Measurements from ENCODE around the gene EFNA2.

EFNA2 gene

DNA sequence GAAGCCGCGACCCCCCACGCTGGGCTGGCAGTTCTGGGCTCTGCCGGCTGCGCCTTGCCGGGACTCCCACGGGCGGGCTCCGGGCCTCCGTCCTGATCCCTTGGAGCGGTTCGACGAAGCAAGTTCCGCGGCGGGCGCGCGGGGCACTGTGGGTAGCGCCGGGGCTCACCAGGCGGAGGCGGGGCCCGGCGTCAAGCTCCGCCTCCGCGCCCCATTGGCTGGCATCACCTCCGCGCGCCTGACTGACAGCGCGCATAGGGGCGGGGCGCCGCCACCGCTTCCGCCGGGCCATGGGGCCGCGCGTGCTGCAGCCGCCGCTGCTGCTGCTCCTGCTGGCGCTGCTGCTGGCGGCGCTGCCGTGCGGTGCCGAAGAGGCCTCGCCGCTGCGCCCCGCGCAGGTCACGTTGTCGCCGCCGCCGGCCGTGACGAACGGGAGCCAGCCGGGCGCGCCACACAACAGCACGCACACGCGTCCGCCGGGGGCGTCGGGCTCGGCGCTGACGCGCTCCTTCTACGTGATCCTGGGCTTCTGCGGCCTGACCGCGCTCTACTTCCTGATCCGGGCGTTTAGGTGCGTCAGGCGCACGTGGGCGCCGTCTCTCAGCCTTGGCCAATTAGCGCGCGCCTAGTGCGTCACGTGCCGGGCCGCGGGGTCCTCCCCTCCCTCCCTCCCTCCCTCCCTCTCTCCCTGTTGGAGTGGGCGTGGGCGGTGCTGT lies 10.3 kb upstream of the EFNA2 start, which contains the start of gene FAM174C:
Gene FAM174C, plus strand, starts transcription at position 271 of the 716 bp plus-strand sequence. Its CDS starts 20 bp downstream, at position 291.
- DNase-seq (ENCODE audit: extremely low spot score), result peak; percentile 94
- ChIA-PET CTCF (interaction anchor here (1.0 to 1.5 kb wide), 2 partner anchors 9 to 31 kb away, joined by 8 to 14 read pairs; no protein-coding TSS in a partner anchor), POLR2A (interaction anchor here (1.0 kb wide), 2 partner anchors 9 to 22 kb away, joined by 4 read pairs; no protein-coding TSS in a partner anchor)
- TF ChIP-seq, protein P1, sequence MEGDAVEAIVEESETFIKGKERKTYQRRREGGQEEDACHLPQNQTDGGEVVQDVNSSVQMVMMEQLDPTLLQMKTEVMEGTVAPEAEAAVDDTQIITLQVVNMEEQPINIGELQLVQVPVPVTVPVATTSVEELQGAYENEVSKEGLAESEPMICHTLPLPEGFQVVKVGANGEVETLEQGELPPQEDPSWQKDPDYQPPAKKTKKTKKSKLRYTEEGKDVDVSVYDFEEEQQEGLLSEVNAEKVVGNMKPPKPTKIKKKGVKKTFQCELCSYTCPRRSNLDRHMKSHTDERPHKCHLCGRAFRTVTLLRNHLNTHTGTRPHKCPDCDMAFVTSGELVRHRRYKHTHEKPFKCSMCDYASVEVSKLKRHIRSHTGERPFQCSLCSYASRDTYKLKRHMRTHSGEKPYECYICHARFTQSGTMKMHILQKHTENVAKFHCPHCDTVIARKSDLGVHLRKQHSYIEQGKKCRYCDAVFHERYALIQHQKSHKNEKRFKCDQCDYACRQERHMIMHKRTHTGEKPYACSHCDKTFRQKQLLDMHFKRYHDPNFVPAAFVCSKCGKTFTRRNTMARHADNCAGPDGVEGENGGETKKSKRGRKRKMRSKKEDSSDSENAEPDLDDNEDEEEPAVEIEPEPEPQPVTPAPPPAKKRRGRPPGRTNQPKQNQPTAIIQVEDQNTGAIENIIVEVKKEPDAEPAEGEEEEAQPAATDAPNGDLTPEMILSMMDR (IDR thresholded peaks at IDR 0.05; ENCODE audit: control extremely low read depth, extremely low read depth, low read depth, missing control alignments), result no peak

DNA sequence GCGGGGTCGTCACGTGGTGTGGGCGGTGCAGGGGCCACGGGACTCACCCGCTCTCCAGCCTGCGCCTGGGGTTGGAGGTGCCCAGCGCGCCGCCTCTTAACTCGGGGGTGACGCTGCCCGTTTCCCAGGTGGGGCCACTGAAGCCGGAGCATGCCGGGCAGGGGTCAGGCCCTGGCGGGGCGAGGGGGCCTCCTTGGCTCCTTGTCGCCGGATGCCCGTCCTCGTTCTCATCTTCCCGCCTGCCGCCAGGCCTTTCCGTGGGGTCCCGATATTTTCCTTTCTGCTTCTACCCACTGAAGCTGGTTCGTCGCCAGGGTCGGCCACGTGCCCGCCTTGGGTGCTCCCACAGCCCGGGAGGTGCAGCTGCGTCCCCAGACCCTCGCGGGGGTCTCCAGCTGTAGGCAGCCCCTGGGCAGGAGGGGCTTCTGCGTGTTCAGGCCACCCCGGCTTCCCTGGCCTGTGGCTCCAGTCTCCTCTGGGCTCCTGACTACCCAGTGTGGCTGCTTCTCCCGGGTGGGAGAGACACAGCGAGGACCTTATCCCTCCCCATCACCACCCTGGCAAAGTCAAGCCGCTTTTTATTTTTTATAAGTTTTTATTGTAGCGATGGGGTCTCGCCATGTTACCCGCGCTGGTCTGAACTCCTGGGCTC lies 9.6 kb upstream of the EFNA2 start:
- POLR2A ChIA-PET, result no interaction called here
- CTCF ChIA-PET, result interaction anchor here (1.5 kb wide), 1 partner anchor 32 kb away, joined by 14 read pairs; no protein-coding TSS in a partner anchor
- no peak for DNase-seq (ENCODE audit: extremely low spot score)
- TF ChIP-seq, protein P1 (IDR thresholded peaks at IDR 0.05; ENCODE audit: control extremely low read depth, extremely low read depth, low read depth, missing control alignments), result no peak

DNA sequence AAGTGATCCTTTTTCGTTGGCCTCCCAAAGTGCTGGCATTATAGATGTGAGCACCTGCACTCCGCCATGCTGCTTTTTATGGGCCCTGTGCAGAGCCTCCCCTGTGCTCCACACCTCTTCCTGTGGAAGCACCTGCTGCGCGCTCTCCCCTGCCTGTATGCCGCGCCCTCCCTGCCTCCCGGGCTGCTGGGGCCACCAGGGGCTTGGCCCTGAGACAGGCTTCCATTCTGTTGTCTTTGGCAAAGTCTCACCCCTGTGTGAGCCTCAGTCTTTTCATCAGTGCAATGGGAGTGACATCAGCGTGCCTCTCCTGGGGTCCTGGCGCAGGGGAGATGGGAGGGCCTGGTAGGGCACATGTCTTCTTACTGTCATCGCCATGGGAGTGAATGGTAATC lies 9.0 kb upstream of the EFNA2 start:
- DNase-seq (ENCODE audit: extremely low spot score), result no peak
- POLR2A ChIA-PET, result interaction anchor here (0.5 kb wide), 1 partner anchor 167 kb away, joined by 4 read pairs; no protein-coding TSS in a partner anchor
- CTCF ChIA-PET, result interaction anchor here (4.7 kb wide), 1 partner anchor 95 kb away, joined by 87 read pairs; no protein-coding TSS in a partner anchor
- TF ChIP-seq, protein P1 (IDR thresholded peaks at IDR 0.05; ENCODE audit: control extremely low read depth, extremely low read depth, low read depth, missing control alignments), result no peak

DNA sequence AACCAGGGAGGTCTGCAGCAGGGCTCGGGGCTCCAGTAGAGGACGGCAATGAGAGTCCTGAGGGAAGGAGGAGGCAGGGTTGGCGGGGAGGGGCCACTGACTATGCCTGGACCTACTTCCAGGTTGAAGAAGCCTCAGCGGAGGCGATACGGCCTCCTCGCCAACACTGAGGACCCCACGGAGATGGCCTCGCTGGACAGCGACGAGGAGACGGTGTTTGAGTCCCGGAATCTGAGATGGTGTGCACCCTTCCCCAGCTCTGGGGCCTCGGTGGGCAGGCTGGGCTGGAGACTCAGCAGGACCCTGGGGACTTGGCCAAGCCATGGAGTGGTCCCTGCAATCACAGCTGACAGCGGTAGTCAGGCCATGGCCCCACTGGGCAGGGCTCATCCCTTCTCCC lies 8.6 kb upstream of the EFNA2 start:
- TF ChIP-seq, protein P1 (IDR thresholded peaks at IDR 0.05; ENCODE audit: control extremely low read depth, extremely low read depth, low read depth, missing control alignments), result no peak
- ChIA-PET POLR2A (interaction anchor here (0.5 kb wide), 1 partner anchor 166 kb away, joined by 4 read pairs; no protein-coding TSS in a partner anchor), CTCF (interaction anchor here (0.7 to 4.7 kb wide), 3 partner anchors 33 to 167 kb away, joined by 3 to 87 read pairs (median 20); no protein-coding TSS in a partner anchor)
- DNase-seq (ENCODE audit: extremely low spot score), result no peak

DNA sequence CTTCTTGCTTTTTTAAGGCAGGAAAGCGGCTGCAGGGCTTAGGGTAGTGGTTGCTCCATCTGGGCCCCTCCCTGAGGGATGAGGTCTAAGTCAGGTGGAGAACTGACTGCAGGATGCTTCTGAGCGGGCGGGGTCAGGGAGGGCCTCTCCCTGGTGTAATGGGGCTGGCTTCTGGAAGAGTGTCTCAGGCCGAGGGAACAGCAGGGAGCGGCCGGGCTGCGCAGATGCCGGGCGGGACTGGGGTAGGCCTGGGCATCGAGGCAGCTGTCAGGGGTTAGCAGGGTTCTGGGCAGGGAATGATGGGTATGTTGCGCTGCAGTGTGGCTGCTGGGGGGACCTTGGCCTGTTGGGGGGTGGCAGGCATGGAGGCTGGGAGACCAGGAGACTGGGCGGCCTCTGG lies 7.6 kb upstream of the EFNA2 start:
- DNase-seq (ENCODE audit: extremely low spot score), result no peak
- ChIA-PET CTCF (interaction anchor here (1.0 to 4.7 kb wide), 4 partner anchors 10 to 123 kb away, joined by 3 to 87 read pairs (median 20); partner anchors contain the start of gene CIRBP), POLR2A (interaction anchor here (0.9 to 2.1 kb wide), 2 partner anchors 9 to 94 kb away, joined by 3 to 10 read pairs; partner anchors contain the start of gene CIRBP)

More for the DNA sequence above, 7.6 kb upstream of the EFNA2 start:
- TF ChIP-seq, protein P1 (IDR thresholded peaks at IDR 0.05; ENCODE audit: control extremely low read depth, extremely low read depth, low read depth, missing control alignments), result no peak

All from GM10248 (cell line).